Mucosa of stomach (tissue), 1 donor: ENCODE measurements around the gene AATK.

ENCODE experiments used
- H3K27me3 ChIP-seq: one replicate; pipeline ENCODE4 v1.7.0; 2013; ENCODE audit warnings: mild to moderate bottlenecking, low read length; ENCODE audit not compliant: control insufficient read depth, insufficient read depth
- H3K36me3 ChIP-seq: one replicate; pipeline ENCODE4 v1.7.0; 2013; ENCODE audit warnings: low read length; ENCODE audit not compliant: control insufficient read depth, insufficient read depth
- H3K4me1 ChIP-seq: one replicate; pipeline ENCODE4 v1.7.0; 2013; ENCODE audit warnings: mild to moderate bottlenecking, low read length; ENCODE audit not compliant: control insufficient read depth, insufficient read depth
- H3K4me3 ChIP-seq: one replicate; pipeline ENCODE4 v1.7.0; 2013; ENCODE audit warnings: low read length
- H3K9ac ChIP-seq: one replicate; pipeline ENCODE4 v1.7.0; 2013; ENCODE audit warnings: mild to moderate bottlenecking, low read length, moderate library complexity
- H3K9me3 ChIP-seq: one replicate; pipeline ENCODE4 v1.7.0; 2013; ENCODE audit warnings: mild to moderate bottlenecking, low read length, moderate library complexity; ENCODE audit not compliant: control insufficient read depth
- donor health status: Pancreatic carcinoma.

The AATK gene

GRCh38 chr17:81143200-81143527 lies 22.9 kb downstream of the AATK start:
- peaks cover 10% of the 10 kb centered on the region for H3K4me1 ChIP-seq
- H3K4me3 ChIP-seq: no peak overlapping the region
- no peaks in the 10 kb centered on the region for H3K36me3 ChIP-seq
- no peak overlapping the region for H3K9ac ChIP-seq
- no peaks in the 10 kb centered on the region for H3K9me3 ChIP-seq
- H3K27me3 ChIP-seq: no peaks in the 10 kb centered on the region

- Histone ChIP-seq H3K4me1 (peaks cover 10% of the 10 kb centered on the region), H3K4me3 (no peak overlapping the region), H3K9ac (no peak overlapping the region)
Measured at GRCh38 chr17:81142301-81143199, 23.5 kb downstream of the AATK start.

GRCh38 chr17:81140695-81141094 lies 25.3 kb downstream of the AATK start:
- Histone ChIP-seq H3K4me3 (no peak overlapping the region), H3K9ac (no peak overlapping the region), H3K27me3 (no peaks in the 10 kb centered on the region), H3K36me3 (no peaks in the 10 kb centered on the region), H3K4me1 (peaks cover 10% of the 10 kb centered on the region), H3K9me3 (no peaks in the 10 kb centered on the region)

More at GRCh38 chr17:81142301-81143199, 23.5 kb downstream of the AATK start:
- Histone ChIP-seq H3K27me3 (no peaks in the 10 kb centered on the region), H3K36me3 (no peaks in the 10 kb centered on the region), H3K9me3 (no peaks in the 10 kb centered on the region)

GRCh38 chr17:81140018-81140417 lies 26.0 kb downstream of the AATK start:
- H3K9me3 ChIP-seq: no peaks in the 10 kb centered on the region
- H3K9ac ChIP-seq: no peak overlapping the region
- H3K36me3 ChIP-seq: no peaks in the 10 kb centered on the region
- H3K4me1 ChIP-seq: peaks cover 10% of the 10 kb centered on the region
- H3K4me3 ChIP-seq: no peak overlapping the region
- no peaks in the 10 kb centered on the region for H3K27me3 ChIP-seq

- Histone ChIP-seq H3K9me3 (no peaks in the 10 kb centered on the region), H3K27me3 (no peaks in the 10 kb centered on the region), H3K36me3 (no peaks in the 10 kb centered on the region), H3K9ac (no peak overlapping the region), H3K4me3 (no peak overlapping the region), H3K4me1 (peaks cover 10% of the 10 kb centered on the region)
Measured at GRCh38 chr17:81139428-81139827, 26.6 kb downstream of the AATK start.

GRCh38 chr17:81138500-81138899 lies 27.5 kb downstream of the AATK start:
- Histone ChIP-seq H3K9ac (no peak overlapping the region), H3K9me3 (no peaks in the 10 kb centered on the region), H3K4me1 (peaks cover 10% of the 10 kb centered on the region), H3K4me3 (no peak overlapping the region), H3K27me3 (no peaks in the 10 kb centered on the region), H3K36me3 (no peaks in the 10 kb centered on the region)

- Histone ChIP-seq H3K9ac (no peak overlapping the region), H3K36me3 (no peaks in the 10 kb centered on the region), H3K4me3 (no peak overlapping the region), H3K4me1 (peaks cover 9% of the 10 kb centered on the region), H3K27me3 (no peaks in the 10 kb centered on the region), H3K9me3 (no peaks in the 10 kb centered on the region)
Measured at GRCh38 chr17:81138083-81138482, 27.9 kb downstream of the AATK start.

- Histone ChIP-seq H3K4me3 (no peak overlapping the region), H3K9me3 (no peaks in the 10 kb centered on the region), H3K9ac (no peak overlapping the region), H3K27me3 (no peaks in the 10 kb centered on the region), H3K36me3 (no peaks in the 10 kb centered on the region), H3K4me1 (peaks cover 3% of the 10 kb centered on the region)
Measured at GRCh38 chr17:81137248-81137647, 28.8 kb downstream of the AATK start.

GRCh38 chr17:81136366-81136765 lies 29.7 kb downstream of the AATK start:
- no peak overlapping the region for H3K9ac ChIP-seq
- no peaks in the 10 kb centered on the region for H3K27me3 ChIP-seq
- no peak overlapping the region for H3K4me3 ChIP-seq
- no peaks in the 10 kb centered on the region for H3K9me3 ChIP-seq
- peaks cover 10% of the 10 kb centered on the region for H3K4me1 ChIP-seq
- no peaks in the 10 kb centered on the region for H3K36me3 ChIP-seq

GRCh38 chr17:81135505-81136278 lies 30.3 kb downstream of the AATK start:
- peaks cover 10% of the 10 kb centered on the region for H3K4me1 ChIP-seq
- H3K36me3 ChIP-seq: no peaks in the 10 kb centered on the region
- H3K9ac ChIP-seq: peak overlapping the region; percentile 43
- no peaks in the 10 kb centered on the region for H3K27me3 ChIP-seq
- H3K4me3 ChIP-seq: no peak overlapping the region
- no peaks in the 10 kb centered on the region for H3K9me3 ChIP-seq

- Histone ChIP-seq H3K9me3 (no peaks in the 10 kb centered on the region), H3K4me3 (no peak overlapping the region), H3K27me3 (no peaks in the 10 kb centered on the region), H3K36me3 (no peaks in the 10 kb centered on the region), H3K9ac (no peak overlapping the region), H3K4me1 (peaks cover 10% of the 10 kb centered on the region)
Measured at GRCh38 chr17:81134064-81134781, 31.8 kb downstream of the AATK start.
